Measurements from ENCODE around the gene ABL1.

ABL1 gene

GRCh38 chr9:130930804-130931349 is 95.8 kb downstream of the ABL1 start:
- no peak overlapping the region for H2AFZ ChIP-seq (ENCODE audit: low read depth, low read length)
- H3K9ac ChIP-seq (ENCODE audit: low read depth, low read length) = no peak overlapping the region
- no peaks in the 10 kb centered on the region for H3K4me1 ChIP-seq (ENCODE audit: insufficient read depth, low read length)
- H3K27ac ChIP-seq (ENCODE audit: low read length) = no peak overlapping the region
- H3K79me2 ChIP-seq (ENCODE audit: insufficient read depth, low read length) = no peaks in the 10 kb centered on the region
- H3K9me3 ChIP-seq (ENCODE audit: insufficient read depth, low read length, severe bottlenecking) = no peaks in the 10 kb centered on the region
- H3K4me2 ChIP-seq (ENCODE audit: insufficient read depth, low read length) = no peak overlapping the region
- H3K36me3 ChIP-seq (ENCODE audit: insufficient read depth, low read length) = no peaks in the 10 kb centered on the region
- DNase-seq (no peak), ATAC-seq (ENCODE audit: insufficient read depth, low read depth) (no peak)
- TF ChIP-seq CTCF (IDR thresholded peaks at IDR 0.05; ENCODE audit: borderline replicate concordance, extremely low read depth, low read length, poor library complexity, severe bottlenecking) (no peak), EZH2 (IDR thresholded peaks at IDR 0.05; ENCODE audit: borderline replicate concordance, low read depth, low read length, severe bottlenecking) (no peak)
- H3K27me3 ChIP-seq (ENCODE audit: insufficient read depth, low read length, poor library complexity) = peaks cover 2% of the 10 kb centered on the region
- no peaks in the 10 kb centered on the region for H4K20me1 ChIP-seq (ENCODE audit: insufficient read depth, low read length)
- no peak overlapping the region for H3K4me3 ChIP-seq (ENCODE audit: low read depth in 1 of 2, low read length in 2 of 2)

GRCh38 chr9:130931508-130932254 is 96.6 kb downstream of the ABL1 start:
- H3K27me3 ChIP-seq (ENCODE audit: insufficient read depth, low read length, poor library complexity) = peaks cover 2% of the 10 kb centered on the region
- TF ChIP-seq CTCF (IDR thresholded peaks at IDR 0.05; ENCODE audit: borderline replicate concordance, extremely low read depth, low read length, poor library complexity, severe bottlenecking) (no peak), EZH2 (IDR thresholded peaks at IDR 0.05; ENCODE audit: borderline replicate concordance, low read depth, low read length, severe bottlenecking) (no peak)
- no peak overlapping the region for H3K4me2 ChIP-seq (ENCODE audit: insufficient read depth, low read length)
- no peak overlapping the region for H3K9ac ChIP-seq (ENCODE audit: low read depth, low read length)
- DNase-seq (no peak), ATAC-seq (ENCODE audit: insufficient read depth, low read depth) (no peak)
- no peak overlapping the region for H2AFZ ChIP-seq (ENCODE audit: low read depth, low read length)
- no peaks in the 10 kb centered on the region for H3K4me1 ChIP-seq (ENCODE audit: insufficient read depth, low read length)
- H3K4me3 ChIP-seq (ENCODE audit: low read depth in 1 of 2, low read length in 2 of 2) = no peak overlapping the region
- H4K20me1 ChIP-seq (ENCODE audit: insufficient read depth, low read length) = no peaks in the 10 kb centered on the region
- no peaks in the 10 kb centered on the region for H3K36me3 ChIP-seq (ENCODE audit: insufficient read depth, low read length)
- no peak overlapping the region for H3K27ac ChIP-seq (ENCODE audit: low read length)
- H3K79me2 ChIP-seq (ENCODE audit: insufficient read depth, low read length) = no peaks in the 10 kb centered on the region
- no peaks in the 10 kb centered on the region for H3K9me3 ChIP-seq (ENCODE audit: insufficient read depth, low read length, severe bottlenecking)

- Histone ChIP-seq H2AFZ (ENCODE audit: low read depth, low read length) (no peak overlapping the region), H3K36me3 (ENCODE audit: insufficient read depth, low read length) (no peaks in the 10 kb centered on the region), H3K4me1 (ENCODE audit: insufficient read depth, low read length) (no peaks in the 10 kb centered on the region), H3K27ac (ENCODE audit: low read length) (no peak overlapping the region), H3K4me3 (ENCODE audit: low read depth in 1 of 2, low read length in 2 of 2) (no peak overlapping the region), H3K4me2 (ENCODE audit: insufficient read depth, low read length) (no peak overlapping the region), H3K9ac (ENCODE audit: low read depth, low read length) (no peak overlapping the region), H3K79me2 (ENCODE audit: insufficient read depth, low read length) (no peaks in the 10 kb centered on the region), H4K20me1 (ENCODE audit: insufficient read depth, low read length) (no peaks in the 10 kb centered on the region), H3K9me3 (ENCODE audit: insufficient read depth, low read length, severe bottlenecking) (no peaks in the 10 kb centered on the region), H3K27me3 (ENCODE audit: insufficient read depth, low read length, poor library complexity) (peaks cover 2% of the 10 kb centered on the region)
- TF ChIP-seq CTCF (IDR thresholded peaks at IDR 0.05; ENCODE audit: borderline replicate concordance, extremely low read depth, low read length, poor library complexity, severe bottlenecking) = no peak
- no peak for TF ChIP-seq EZH2 (IDR thresholded peaks at IDR 0.05; ENCODE audit: borderline replicate concordance, low read depth, low read length, severe bottlenecking)
- ATAC-seq (ENCODE audit: insufficient read depth, low read depth) (no peak), DNase-seq (no peak)
These were observed 97.4 kb downstream of the ABL1 start for GRCh38 chr9:130932255-130933079.
